ENCODE results near the gene ZBTB33. TPM values are rescaled to one million over a fixed set of nuclear protein-coding genes. Genes with fewer than 3 reads are reported as not detected.

ZBTB33 gene
- total RNA-seq, 1 experiment from 2014 or later: 29.0 TPM

- Histone ChIP-seq H3K27ac (no peak overlapping the region), H4K20me1 (ENCODE audit: insufficient read depth) (no peaks in the 10 kb centered on the region), H3K4me3 (no peak overlapping the region), H3K27me3 (ENCODE audit: insufficient read depth, low read depth) (no peaks in the 10 kb centered on the region), H2AFZ (no peak overlapping the region), H3K4me2 (no peak overlapping the region), H3K36me3 (ENCODE audit: low read depth) (no peaks in the 10 kb centered on the region), H3F3A (ENCODE audit: insufficient read depth, low read depth) (no peaks in the 10 kb centered on the region), H3K9me3 (ENCODE audit: insufficient read depth, low read depth) (no peaks in the 10 kb centered on the region), H3K9me2 (ENCODE audit: insufficient read depth) (no peaks in the 10 kb centered on the region; the same call in 1 of the 2 replicates), H3K79me2 (ENCODE audit: low read depth) (no peaks in the 10 kb centered on the region), H3K4me1 (replicated peaks; ENCODE audit: insufficient read depth) (0 out of 2 replicates have a peak, but pooled peaks cover 5% of the 10 kb centered on the region)
- no peak for DNase-seq
- CTCF ChIA-PET: no interaction called here
- intact Hi-C loops (cut with micrococcal nuclease; ENCODE audit: unreplicated experiment): no loop called here
- POLR2A ChIA-PET (ENCODE audit: unreplicated experiment): no interaction called here
- BruUV-seq (replicated peaks): no TSS peak
- no peak for TF ChIP-seq EZH2 (IDR thresholded peaks at IDR 0.05; ENCODE audit: low read depth)
- TF ChIP-seq CTCF (conservative IDR thresholded peaks at IDR 0.05): no peak
Measured at GRCh38 chrX:120282697-120283096, 32.1 kb downstream of the ZBTB33 start.

GRCh38 chrX:120286733-120287512 lies 36.3 kb downstream of the ZBTB33 start:
- intact Hi-C loops (cut with micrococcal nuclease; ENCODE audit: unreplicated experiment): no loop called here
- ChIA-PET POLR2A (ENCODE audit: unreplicated experiment) (no interaction called here), CTCF (no interaction called here)
- H3K9me2 ChIP-seq (ENCODE audit: insufficient read depth): no peaks in the 10 kb centered on the region; the same call in 1 of the 2 replicates
- H3K4me3 ChIP-seq: no peak overlapping the region
- H3F3A ChIP-seq (ENCODE audit: insufficient read depth, low read depth): no peaks in the 10 kb centered on the region
- TF ChIP-seq CTCF (conservative IDR thresholded peaks at IDR 0.05): no peak
- H3K79me2 ChIP-seq (ENCODE audit: low read depth): no peaks in the 10 kb centered on the region
- no peak overlapping the region for H2AFZ ChIP-seq
- no peaks in the 10 kb centered on the region for H4K20me1 ChIP-seq (ENCODE audit: insufficient read depth)
- no peaks in the 10 kb centered on the region for H3K27me3 ChIP-seq (ENCODE audit: insufficient read depth, low read depth)
- no peaks in the 10 kb centered on the region for H3K36me3 ChIP-seq (ENCODE audit: low read depth)
- no peak overlapping the region for H3K4me2 ChIP-seq
- 0 out of 2 replicates have a peak, but pooled peaks cover 5% of the 10 kb centered on the region for H3K4me1 ChIP-seq (replicated peaks; ENCODE audit: insufficient read depth)
- DNase-seq: no peak
- H3K9me3 ChIP-seq (ENCODE audit: insufficient read depth, low read depth): no peaks in the 10 kb centered on the region
- no TSS peak for BruUV-seq (replicated peaks)
- H3K27ac ChIP-seq: no peak overlapping the region

- intact Hi-C loops (cut with micrococcal nuclease; ENCODE audit: unreplicated experiment): no loop called here
- H3K27me3 ChIP-seq (ENCODE audit: insufficient read depth, low read depth): no peaks in the 10 kb centered on the region
- H3K4me2 ChIP-seq: no peak overlapping the region
- H3F3A ChIP-seq (ENCODE audit: insufficient read depth, low read depth): no peaks in the 10 kb centered on the region
- ChIA-PET POLR2A (ENCODE audit: unreplicated experiment) (no interaction called here), CTCF (no interaction called here)
- H3K4me1 ChIP-seq (replicated peaks; ENCODE audit: insufficient read depth): 0 out of 2 replicates have a peak, but pooled peaks cover 2% of the 10 kb centered on the region
- H3K9me3 ChIP-seq (ENCODE audit: insufficient read depth, low read depth): no peaks in the 10 kb centered on the region
- no peak overlapping the region for H3K27ac ChIP-seq
- no peak overlapping the region for H3K4me3 ChIP-seq
- H3K36me3 ChIP-seq (ENCODE audit: low read depth): no peaks in the 10 kb centered on the region
- TF ChIP-seq CTCF (conservative IDR thresholded peaks at IDR 0.05) (no peak), EZH2 (IDR thresholded peaks at IDR 0.05; ENCODE audit: low read depth) (no peak)
- DNase-seq: no peak
- BruUV-seq (replicated peaks): no TSS peak
- no peaks in the 10 kb centered on the region; the same call in 1 of the 2 replicates for H3K9me2 ChIP-seq (ENCODE audit: insufficient read depth)
- H2AFZ ChIP-seq: no peak overlapping the region
- no peaks in the 10 kb centered on the region for H3K79me2 ChIP-seq (ENCODE audit: low read depth)
- no peaks in the 10 kb centered on the region for H4K20me1 ChIP-seq (ENCODE audit: insufficient read depth)
Measured at GRCh38 chrX:120287513-120288112, 37.0 kb downstream of the ZBTB33 start.
